Activated CD8-positive, alpha-beta memory T cell treated with anti-CD3 and anti-CD28 coated beads for 1 hour (primary cell): ENCODE measurements around the gene KRT34.
"Not testable (repeated sequence)": the region's sequence is repeated elsewhere in the genome, so short reads cannot be mapped to it uniquely, and the experiment has no call there.

ENCODE experiments used
- DNase-seq, 2 donors: peaks; one replicate each; pipeline ENCODE4 v3.0.0-alpha.2; 2020; ENCODE audit warnings: low read depth in 1 of 2; ENCODE audit errors: extremely low read depth in 1 of 2

KRT34 gene

GRCh38 chr17:41404024-41404671 lies 22.0 kb upstream of the KRT34 start:
- no peak for DNase-seq

GRCh38 chr17:41403404-41404023 lies 21.4 kb upstream of the KRT34 start:
- DNase-seq, result no peak

GRCh38 chr17:41402161-41402560 lies 20.1 kb upstream of the KRT34 start:
- DNase-seq, result no peak

- no peak for DNase-seq
These were observed 15.0 kb upstream of the KRT34 start, which contains the start of gene KRT31 for GRCh38 chr17:41396996-41397660. Gene KRT31 (minus strand): TSS chr17:41397608. CDS start chr17:41397539, 69 bp downstream.

GRCh38 chr17:41396340-41396739 lies 14.2 kb upstream of the KRT34 start:
- DNase-seq, result no peak

- DNase-seq, result no peak
These were observed 13.5 kb upstream of the KRT34 start for GRCh38 chr17:41395611-41396010.

- DNase-seq, result not testable (repeated sequence)
These were observed 12.9 kb upstream of the KRT34 start for GRCh38 chr17:41395044-41395443.

GRCh38 chr17:41394254-41394996 lies 12.3 kb upstream of the KRT34 start:
- no peak for DNase-seq

GRCh38 chr17:41393826-41394225 lies 11.7 kb upstream of the KRT34 start:
- no peak for DNase-seq

- no peak for DNase-seq
These were observed 11.2 kb upstream of the KRT34 start for GRCh38 chr17:41393294-41393693.

GRCh38 chr17:41392278-41392677 lies 10.2 kb upstream of the KRT34 start:
- no peak for DNase-seq

GRCh38 chr17:41391535-41391934 lies 9.4 kb upstream of the KRT34 start:
- DNase-seq, result no peak

- no peak for DNase-seq
These were observed 8.4 kb upstream of the KRT34 start for GRCh38 chr17:41390411-41390938.

- no peak for DNase-seq
These were observed 5.6 kb upstream of the KRT34 start for GRCh38 chr17:41387670-41388069.

GRCh38 chr17:41386227-41386626 lies 4.1 kb upstream of the KRT34 start:
- DNase-seq, result no peak

GRCh38 chr17:41383690-41384089 lies 1.6 kb upstream of the KRT34 start:
- no peak for DNase-seq

GRCh38 chr17:41382394-41382793 lies 288 bp upstream of the KRT34 start:
- DNase-seq, result no peak

GRCh38 chr17:41380091-41380490 lies 2.0 kb downstream of the KRT34 start:
- not testable (repeated sequence) for DNase-seq

- no peak for DNase-seq
These were observed 4.6 kb downstream of the KRT34 start for GRCh38 chr17:41377546-41377945.

GRCh38 chr17:41369713-41370112 lies 12.4 kb downstream of the KRT34 start, which contains the start of gene KRT33B:
Gene KRT33B (minus strand): TSS chr17:41369813. CDS start chr17:41369750, 63 bp downstream.
- no peak for DNase-seq

- no peak for DNase-seq
These were observed 13.1 kb downstream of the KRT34 start for GRCh38 chr17:41369023-41369422.
